H9 (cell line): Measurements from ENCODE around the gene SETBP1. TPM values are rescaled to one million over a fixed set of nuclear protein-coding genes. Genes with fewer than 3 reads are reported as not detected.

Experiments used
- DNase-seq: peaks from one replicate; pipeline ENCODE4 v3.0.0-alpha.2; 2017
- H2AFZ ChIP-seq: one replicate; pipeline ENCODE4 v1.6.1; 2013; ENCODE audit warnings: mild to moderate bottlenecking, low read length, control low read depth, moderate library complexity
- H2AK5ac ChIP-seq: 2 replicates; pipeline ENCODE4 v1.6.1; 2013; ENCODE audit warnings: low read length, control low read depth, mixed read lengths; ENCODE audit not compliant: insufficient read length
- H2BK120ac ChIP-seq: one replicate; pipeline ENCODE4 v1.6.1; 2013; ENCODE audit warnings: low read depth, mild to moderate bottlenecking, low read length, control low read depth, inconsistent platforms; ENCODE audit not compliant: poor library complexity, severe bottlenecking
- H2BK12ac ChIP-seq: 2 replicates; pipeline ENCODE4 v1.6.1; 2013; ENCODE audit warnings: low read length, control low read depth, mixed read lengths, low read depth; ENCODE audit not compliant: insufficient read length
- H2BK15ac ChIP-seq: 2 replicates; pipeline ENCODE4 v1.6.1; 2013; ENCODE audit warnings: low read depth, low read length, control low read depth
- H2BK20ac ChIP-seq: one replicate; pipeline ENCODE4 v1.6.1; 2013; ENCODE audit warnings: low read depth, mild to moderate bottlenecking, low read length, control low read depth, inconsistent platforms; ENCODE audit not compliant: poor library complexity, severe bottlenecking
- H2BK5ac ChIP-seq: 2 replicates; pipeline ENCODE4 v1.6.1; 2013; ENCODE audit warnings: low read length, control low read depth, mixed read lengths; ENCODE audit not compliant: insufficient read length
- H3K14ac ChIP-seq: 2 replicates; pipeline ENCODE4 v1.6.1; 2013; ENCODE audit warnings: low read length, control low read depth; ENCODE audit not compliant: insufficient read depth
- H3K18ac ChIP-seq: 2 replicates; pipeline ENCODE4 v1.6.1; 2013; ENCODE audit warnings: low read depth, mild to moderate bottlenecking, mixed read lengths, low read length, control low read depth; ENCODE audit not compliant: insufficient read length
- H3K23ac ChIP-seq: 2 replicates; pipeline ENCODE4 v1.6.1; 2013; ENCODE audit warnings: low read length, control low read depth, mixed read lengths, low read depth; ENCODE audit not compliant: insufficient read length
- H3K23me2 ChIP-seq: 2 replicates; pipeline ENCODE4 v1.6.1; 2013; ENCODE audit warnings: low read depth, mild to moderate bottlenecking, mixed read lengths, low read length, control low read depth; ENCODE audit not compliant: insufficient read length, poor library complexity, severe bottlenecking
- H3K27ac ChIP-seq: 2 replicates; pipeline ENCODE4 v1.5.1; 2013; ENCODE audit warnings: low read length, control low read depth, mixed read lengths, low read depth; ENCODE audit not compliant: insufficient read length
- H3K27me3 ChIP-seq: 2 replicates; pipeline ENCODE4 v1.6.1; 2013; ENCODE audit warnings: low read length, control low read depth, inconsistent platforms; ENCODE audit not compliant: insufficient read depth
- H3K4ac ChIP-seq: 2 replicates; pipeline ENCODE4 v1.6.1; 2013; ENCODE audit warnings: low read depth, mild to moderate bottlenecking, control low read depth, inconsistent platforms, low read length, moderate library complexity
- H3K4me1 ChIP-seq: 2 replicates; pipeline ENCODE4 v1.6.1; 2013; ENCODE audit warnings: low read length, control low read depth, inconsistent platforms; ENCODE audit not compliant: insufficient read depth
- H3K4me2 ChIP-seq: 2 replicates; pipeline ENCODE4 v1.6.1; 2013; ENCODE audit warnings: low read length, control low read depth, mixed read lengths; ENCODE audit not compliant: insufficient read length, insufficient read depth
- H3K56ac ChIP-seq: 2 replicates; pipeline ENCODE4 v1.6.1; 2013; ENCODE audit warnings: low read depth, mild to moderate bottlenecking, mixed read lengths, low read length, control low read depth; ENCODE audit not compliant: insufficient read length
- H3K79me1 ChIP-seq: 2 replicates; pipeline ENCODE4 v1.6.1; 2013; ENCODE audit warnings: low read depth, mild to moderate bottlenecking, moderate library complexity, low read length, control low read depth, inconsistent platforms; ENCODE audit not compliant: insufficient read depth, poor library complexity, severe bottlenecking
- H3K79me2 ChIP-seq: 2 replicates; pipeline ENCODE4 v1.6.1; 2013; ENCODE audit warnings: low read length, control low read depth, inconsistent platforms; ENCODE audit not compliant: insufficient read depth
- H3K9ac ChIP-seq: 2 replicates; pipeline ENCODE4 v1.6.1; 2013; ENCODE audit warnings: low read length, control low read depth, mixed read lengths; ENCODE audit not compliant: insufficient read length; ENCODE audit errors: extremely low read depth
- H3K9me3 ChIP-seq: one replicate; pipeline ENCODE4 v1.6.1; 2013; ENCODE audit warnings: low read depth, low read length, inconsistent platforms; ENCODE audit not compliant: control insufficient read depth
- H3T11ph ChIP-seq: one replicate; pipeline ENCODE4 v1.6.1; 2013; ENCODE audit warnings: mild to moderate bottlenecking, low read length, control low read depth, inconsistent platforms
- H4K20me1 ChIP-seq: one replicate; pipeline ENCODE4 v1.6.1; 2013; ENCODE audit not compliant: control insufficient read depth, insufficient read length, insufficient read depth
- H4K5ac ChIP-seq: 2 replicates; pipeline ENCODE4 v1.6.1; 2013; ENCODE audit warnings: low read depth, mild to moderate bottlenecking, mixed read lengths, low read length, control low read depth; ENCODE audit not compliant: insufficient read length
- H4K8ac ChIP-seq: replicated peaks from 2 replicates; pipeline ENCODE4 v1.6.1; 2013; ENCODE audit warnings: low read length, control low read depth, mixed read lengths, low read depth; ENCODE audit not compliant: insufficient read length
- H4K91ac ChIP-seq: 2 replicates; pipeline ENCODE4 v1.6.1; 2013; ENCODE audit warnings: low read depth, mild to moderate bottlenecking, moderate library complexity, mixed read lengths, low read length, control low read depth; ENCODE audit not compliant: insufficient read length
- H3K27ac Mint-ChIP-seq, 3 experiments: 2 replicates in 2 of 3; 3 replicates in 1 of 3; pipeline ENCODE4 v1.8.0; 2020 to 2021; ENCODE audit warnings: mixed read lengths in 3 of 3, mild to moderate bottlenecking in 1 of 3, moderate library complexity in 1 of 3
- H3K27me3 Mint-ChIP-seq: 2 replicates; pipeline ENCODE4 v1.8.0; 2021; ENCODE audit warnings: low read depth, mild to moderate bottlenecking, moderate library complexity, mixed read lengths
- H3K36me3 Mint-ChIP-seq, 3 experiments: 2 replicates in 2 of 3; 3 replicates in 1 of 3; pipeline ENCODE4 v1.8.0; 2020 to 2021; ENCODE audit warnings: low read depth in 3 of 3, mixed read lengths in 3 of 3; ENCODE audit not compliant: insufficient read depth in 1 of 3
- H3K4me1 Mint-ChIP-seq, 2 experiments: 2 replicates each; pipeline ENCODE4 v1.8.0; 2020; ENCODE audit warnings: mixed read lengths in 2 of 2
- H3K4me3 Mint-ChIP-seq, 2 experiments: 2 replicates in 1 of 2; 3 replicates in 1 of 2; pipeline ENCODE4 v1.8.0; 2020 to 2021; ENCODE audit warnings: mild to moderate bottlenecking in 2 of 2, mixed read lengths in 2 of 2, moderate library complexity in 1 of 2
- H3K9me3 Mint-ChIP-seq, 2 experiments: 2 replicates in 1 of 2; 3 replicates in 1 of 2; pipeline ENCODE4 v1.8.0; 2020; ENCODE audit warnings: mild to moderate bottlenecking in 2 of 2, mixed read lengths in 2 of 2, moderate library complexity in 1 of 2
- WGBS: extraction: QIAGEN DNeasy Blood & Tissue Kit; methylation state at CpG from one replicate; pipeline ENCODE4 v1.1.7; 2013; ENCODE audit warnings: missing lambda C conversion rate, low lambda C conversion rate, mixed read lengths; ENCODE audit not compliant: insufficient read length; ENCODE audit errors: extremely low coverage; 5-methylcytosine and 5-hydroxymethylcytosine counted together
- total RNA-seq: library from RNA; stranded (reverse); gene quantifications from 2 replicates; pipeline ENCODE4 v1.2.1, GENCODE V29; 2021
- TF ChIP-seq, protein P1 (sequence below): fragments of 200-600 bp; sonication (generic); conservative IDR thresholded peaks from 3 replicates; pipeline ENCODE4 v1.8.0; 2021; ENCODE audit warnings: antibody characterized with exemption, mild to moderate bottlenecking

The SETBP1 gene
- total RNA-seq, 1 experiment from 2014 or later: 4.6 TPM

DNA sequence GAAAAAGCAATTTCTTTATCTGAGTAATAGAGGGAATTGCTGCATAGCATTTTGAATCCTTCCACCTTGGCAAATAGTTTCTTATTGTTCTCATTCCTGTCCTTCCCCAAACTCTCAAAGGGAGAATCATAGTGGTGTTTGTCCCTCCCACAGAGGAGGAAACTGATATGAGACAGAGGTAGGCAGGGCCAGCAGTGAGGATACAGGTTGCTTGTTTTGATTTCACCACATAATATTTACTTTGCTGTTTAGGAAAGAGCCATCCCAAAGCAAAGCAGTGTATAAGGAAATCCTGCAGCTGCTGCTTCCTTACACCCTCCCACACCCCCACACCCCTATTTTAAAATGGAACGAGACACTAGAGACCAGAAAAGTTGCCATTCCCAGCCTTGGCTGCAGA is 195.3 kb downstream of the SETBP1 start:
- H3K4me2 ChIP-seq: no peak overlapping the region
- no peak overlapping the region for H3K14ac ChIP-seq
- no peak overlapping the region for H4K91ac ChIP-seq
- no peak overlapping the region for H3T11ph ChIP-seq
- no peak overlapping the region for H2BK15ac ChIP-seq
- no peak overlapping the region for H3K56ac ChIP-seq
- no peak overlapping the region for H3K9ac ChIP-seq
- no peak overlapping the region for H2AK5ac ChIP-seq
- H2BK5ac ChIP-seq: no peak overlapping the region
- H3K27ac ChIP-seq: no peak overlapping the region
- Mint-ChIP-seq H3K9me3 (peaks cover 6 to 8% of the 10 kb centered on the region in 2 experiments; a peak in 4 of 5 replicates), H3K4me1 (peaks cover 0 to under 1% of the 10 kb centered on the region in 2 experiments; a peak in 3 of 4 replicates), H3K4me3 (no peak overlapping the region), H3K27me3 (no peaks in the 10 kb centered on the region; the same call in none of the 2 replicates), H3K27ac (no peak overlapping the region), H3K36me3 (peaks cover 5 to 15% (median 6%) of the 10 kb centered on the region in 3 experiments)
- H3K4me1 ChIP-seq: no peaks in the 10 kb centered on the region
- H4K8ac ChIP-seq: no peak overlapping the region
- H2AFZ ChIP-seq: no peak overlapping the region
- no peak overlapping the region for H2BK12ac ChIP-seq
- no peaks in the 10 kb centered on the region for H4K20me1 ChIP-seq
- H3K79me2 ChIP-seq: no peaks in the 10 kb centered on the region
- no peaks in the 10 kb centered on the region for H3K9me3 ChIP-seq
- TF ChIP-seq, protein P1, sequence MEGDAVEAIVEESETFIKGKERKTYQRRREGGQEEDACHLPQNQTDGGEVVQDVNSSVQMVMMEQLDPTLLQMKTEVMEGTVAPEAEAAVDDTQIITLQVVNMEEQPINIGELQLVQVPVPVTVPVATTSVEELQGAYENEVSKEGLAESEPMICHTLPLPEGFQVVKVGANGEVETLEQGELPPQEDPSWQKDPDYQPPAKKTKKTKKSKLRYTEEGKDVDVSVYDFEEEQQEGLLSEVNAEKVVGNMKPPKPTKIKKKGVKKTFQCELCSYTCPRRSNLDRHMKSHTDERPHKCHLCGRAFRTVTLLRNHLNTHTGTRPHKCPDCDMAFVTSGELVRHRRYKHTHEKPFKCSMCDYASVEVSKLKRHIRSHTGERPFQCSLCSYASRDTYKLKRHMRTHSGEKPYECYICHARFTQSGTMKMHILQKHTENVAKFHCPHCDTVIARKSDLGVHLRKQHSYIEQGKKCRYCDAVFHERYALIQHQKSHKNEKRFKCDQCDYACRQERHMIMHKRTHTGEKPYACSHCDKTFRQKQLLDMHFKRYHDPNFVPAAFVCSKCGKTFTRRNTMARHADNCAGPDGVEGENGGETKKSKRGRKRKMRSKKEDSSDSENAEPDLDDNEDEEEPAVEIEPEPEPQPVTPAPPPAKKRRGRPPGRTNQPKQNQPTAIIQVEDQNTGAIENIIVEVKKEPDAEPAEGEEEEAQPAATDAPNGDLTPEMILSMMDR: no peak
- no peak overlapping the region for H3K23ac ChIP-seq
- no peaks in the 10 kb centered on the region for H3K23me2 ChIP-seq
- H4K5ac ChIP-seq: no peak overlapping the region
- H3K18ac ChIP-seq: no peak overlapping the region
- H2BK20ac ChIP-seq: no peak overlapping the region
- no CpG with 5 or more reads among the region's 1 CpG for WGBS
- H2BK120ac ChIP-seq: no peak overlapping the region
- no peak overlapping the region for H3K4ac ChIP-seq
- no peaks in the 10 kb centered on the region for H3K79me1 ChIP-seq
- H3K27me3 ChIP-seq: no peaks in the 10 kb centered on the region
- DNase-seq: no peak
